GM12801 (cell line): ENCODE measurements around the gene AWAT1.

Source experiments
- CTCF ChIP-seq: IDR thresholded peaks from one replicate; pipeline ENCODE4 v1.5.1; 2011; ENCODE audit warnings: control low read depth; ENCODE audit not compliant: insufficient read length; ENCODE audit errors: extremely low read depth

AWAT1 gene

GRCh38 chrX:70234355-70234754, at the start of gene AWAT1:
Gene AWAT1 (plus strand): TSS chrX:70234655. CDS start chrX:70234696, 41 bp downstream.
- TF ChIP-seq CTCF: no peak

- no peak for TF ChIP-seq CTCF
Observed at GRCh38 chrX:70190225-70190624, 44.2 kb upstream of the AWAT1 start.

DNA sequence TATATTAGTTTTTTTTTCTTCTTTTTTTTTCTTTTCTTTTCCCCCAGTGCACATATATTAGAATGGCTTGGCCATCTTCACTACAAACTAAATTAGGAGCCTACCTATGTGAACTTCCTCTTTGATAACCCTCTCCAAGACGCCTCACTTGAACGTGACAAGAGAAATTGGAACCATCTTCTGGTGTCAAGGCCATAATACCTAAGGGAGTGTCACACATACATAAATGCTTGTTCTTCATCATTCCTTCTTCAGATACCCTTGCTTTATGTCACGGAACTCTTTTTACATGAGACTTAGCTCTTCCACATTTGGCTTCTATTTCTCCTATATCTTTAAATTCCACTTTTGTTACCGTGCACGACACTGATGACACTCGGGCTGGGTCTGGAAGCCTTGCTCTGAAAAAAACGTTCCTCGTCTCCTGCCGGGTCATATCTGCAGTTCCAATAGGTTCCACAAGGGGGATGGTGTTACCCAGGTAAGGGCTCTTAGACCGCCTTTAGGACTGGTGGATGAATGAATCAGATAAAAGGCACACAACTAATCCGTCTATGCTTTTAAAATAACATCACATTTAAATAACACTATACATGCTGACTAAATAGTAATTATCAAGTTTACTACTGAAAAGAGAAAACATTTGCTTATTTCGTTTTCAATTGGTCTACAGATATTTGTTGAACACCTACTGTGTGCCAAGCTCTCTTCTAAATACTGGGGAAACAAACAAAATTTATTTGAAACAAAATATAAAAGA, 37.3 kb upstream of the AWAT1 start:
- TF ChIP-seq CTCF: no peak

- no peak for TF ChIP-seq CTCF
Observed at GRCh38 chrX:70201732-70202131, 32.7 kb upstream of the AWAT1 start.

DNA sequence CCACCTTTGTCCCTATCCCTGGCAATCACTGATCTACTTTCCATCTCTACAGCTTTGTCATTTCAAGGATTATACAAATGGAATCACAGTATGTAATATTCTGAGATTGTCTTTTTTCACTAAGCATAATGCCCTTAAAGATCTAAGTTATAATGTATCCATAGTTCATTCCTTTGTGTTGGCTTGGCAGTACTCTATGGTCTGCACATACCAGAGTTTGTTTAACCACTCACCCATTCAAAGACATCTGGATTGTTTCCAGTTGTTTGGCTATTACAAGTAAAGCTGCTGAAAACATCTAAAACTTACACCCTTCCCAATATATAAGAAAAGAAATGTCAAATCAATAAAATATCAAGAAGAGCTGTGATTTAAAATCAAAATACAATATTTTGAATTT, 26.0 kb upstream of the AWAT1 start:
- no peak for TF ChIP-seq CTCF

DNA sequence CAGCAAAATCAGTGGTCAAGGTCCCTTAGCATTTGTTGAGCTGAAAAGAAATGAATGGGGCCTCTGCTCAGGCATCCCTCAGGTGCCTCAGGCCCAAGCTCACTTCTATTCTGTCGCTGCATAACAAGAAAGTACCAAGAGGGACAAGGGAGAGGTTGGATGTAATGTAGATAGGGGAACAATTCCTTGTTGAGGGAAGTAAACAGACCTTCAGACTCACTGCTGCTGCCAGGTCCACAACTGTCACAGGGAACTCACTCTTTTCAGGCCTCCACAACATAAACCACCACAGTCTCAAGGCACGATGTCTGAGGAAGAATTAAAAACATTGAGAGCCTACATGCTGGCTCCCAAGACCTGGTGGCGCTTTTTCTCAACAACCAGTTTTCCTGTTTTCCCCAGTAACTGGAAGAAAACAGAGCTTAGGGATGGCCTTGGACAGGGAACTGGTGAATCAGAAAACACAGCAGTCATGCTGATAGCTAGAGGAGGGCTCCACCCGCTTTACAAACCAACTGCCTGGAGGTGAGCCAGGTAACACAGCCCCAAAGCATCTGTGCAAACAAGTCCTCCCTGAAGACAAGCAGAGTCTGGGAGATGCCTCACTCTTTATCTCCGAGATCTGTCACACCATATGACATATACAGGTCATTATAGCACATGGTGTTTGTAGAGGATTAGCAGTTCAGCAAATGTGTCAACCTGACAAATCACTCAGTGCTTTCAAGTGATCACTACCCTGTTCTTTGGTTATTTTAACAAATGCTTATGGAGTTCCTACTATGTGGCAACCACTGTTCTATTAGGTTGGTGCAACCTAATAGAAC, 14.3 kb upstream of the AWAT1 start:
- no peak for TF ChIP-seq CTCF

DNA sequence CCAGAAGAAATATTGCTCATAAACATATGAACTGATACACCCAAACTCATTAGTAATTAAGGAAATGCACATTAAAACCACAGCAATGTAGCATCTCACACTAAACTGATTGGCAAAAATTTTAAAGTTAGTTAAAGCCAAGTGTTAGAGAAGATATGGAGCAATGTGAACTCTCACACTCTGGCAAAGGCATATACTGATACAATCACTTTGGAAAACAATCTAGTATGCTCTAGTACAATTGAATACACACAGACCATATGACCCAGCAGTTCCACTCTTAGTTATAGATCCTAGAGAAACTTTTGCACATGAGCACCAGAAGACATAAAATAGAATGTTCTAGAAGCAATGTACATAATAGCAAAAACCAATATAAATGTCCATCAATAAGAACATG, 8.4 kb upstream of the AWAT1 start:
- TF ChIP-seq CTCF: no peak
